Mesothelial cell of epicardium (in vitro differentiated cells): ENCODE results near the gene SEMA5A. TPM values are rescaled to one million over a fixed set of nuclear protein-coding genes. Genes with fewer than 3 reads are reported as not detected.

Source experiments
- DNase-seq, 2 experiments: peaks; one replicate each; pipeline ENCODE4 v3.0.0; 2021; ENCODE audit warnings: low spot score in 2 of 2; ENCODE audit not compliant: unreplicated experiment in 2 of 2
- H3K27ac Mint-ChIP-seq: 2 replicates; pipeline ENCODE4 v1.8.0; 2021; ENCODE audit warnings: mixed read lengths
- H3K27me3 Mint-ChIP-seq: 2 replicates; pipeline ENCODE4 v1.8.0; 2021; ENCODE audit warnings: low read depth, mixed read lengths
- H3K36me3 Mint-ChIP-seq: 2 replicates; pipeline ENCODE4 v1.8.0; 2021; ENCODE audit warnings: mixed read lengths
- H3K4me1 Mint-ChIP-seq: 2 replicates; pipeline ENCODE4 v1.8.0; 2021; ENCODE audit warnings: mixed read lengths
- H3K4me3 Mint-ChIP-seq: 2 replicates; pipeline ENCODE4 v1.8.0; 2021; ENCODE audit warnings: mild to moderate bottlenecking, moderate library complexity, mixed read lengths
- H3K9me3 Mint-ChIP-seq: 2 replicates; pipeline ENCODE4 v1.8.0; 2021; ENCODE audit warnings: mixed read lengths
- CTCF ChIP-seq: fragments of 200-600 bp; sonication (generic); IDR thresholded peaks from one replicate; pipeline ENCODE4 v1.5.0; 2021; ENCODE audit warnings: antibody characterized with exemption; ENCODE audit not compliant: unreplicated experiment
- total RNA-seq: library from RNA; stranded (reverse); gene quantifications from 3 replicates; pipeline ENCODE4 v1.2.1, GENCODE V29; 2021

SEMA5A gene
- total RNA-seq, 1 donor from 2014 or later: 26.7 TPM

- TF ChIP-seq CTCF: no peak
- DNase-seq: no peak
- Mint-ChIP-seq H3K36me3 (peaks cover 26% of the 10 kb centered on the region), H3K4me3 (no peak overlapping the region), H3K4me1 (no peaks in the 10 kb centered on the region), H3K9me3 (peaks cover 33% of the 10 kb centered on the region), H3K27ac (no peak overlapping the region), H3K27me3 (no peaks in the 10 kb centered on the region)
Measured at GRCh38 chr5:9218358-9218757, 327.5 kb downstream of the SEMA5A start.

GRCh38 chr5:9212605-9213004 is 333.3 kb downstream of the SEMA5A start:
- no peak for TF ChIP-seq CTCF
- Mint-ChIP-seq H3K4me1 (no peaks in the 10 kb centered on the region), H3K4me3 (no peak overlapping the region), H3K9me3 (peaks cover 27% of the 10 kb centered on the region), H3K27me3 (no peaks in the 10 kb centered on the region), H3K36me3 (peaks cover 17% of the 10 kb centered on the region), H3K27ac (no peak overlapping the region)
- DNase-seq: no peak

- Mint-ChIP-seq H3K9me3 (peaks cover 3% of the 10 kb centered on the region), H3K4me1 (no peaks in the 10 kb centered on the region), H3K36me3 (peaks cover 4% of the 10 kb centered on the region), H3K27me3 (no peaks in the 10 kb centered on the region), H3K4me3 (no peak overlapping the region), H3K27ac (no peak overlapping the region)
- DNase-seq: no peak
- TF ChIP-seq CTCF: no peak
Measured at GRCh38 chr5:9209846-9210492, 335.9 kb downstream of the SEMA5A start.

GRCh38 chr5:9207817-9208418 is 338.0 kb downstream of the SEMA5A start:
- Mint-ChIP-seq H3K36me3 (no peaks in the 10 kb centered on the region), H3K9me3 (no peaks in the 10 kb centered on the region), H3K27me3 (no peaks in the 10 kb centered on the region), H3K4me1 (no peaks in the 10 kb centered on the region), H3K27ac (no peak overlapping the region), H3K4me3 (no peak overlapping the region)
- TF ChIP-seq CTCF: peak; percentile 72
- no peak for DNase-seq

GRCh38 chr5:9202636-9203035 is 343.2 kb downstream of the SEMA5A start:
- H3K36me3 Mint-ChIP-seq: no peaks in the 10 kb centered on the region
- H3K27ac Mint-ChIP-seq: no peak overlapping the region
- DNase-seq: no peak
- no peak for TF ChIP-seq CTCF
- H3K27me3 Mint-ChIP-seq: no peaks in the 10 kb centered on the region
- H3K4me3 Mint-ChIP-seq: no peak overlapping the region
- H3K4me1 Mint-ChIP-seq: no peaks in the 10 kb centered on the region
- H3K9me3 Mint-ChIP-seq: peaks cover 4% of the 10 kb centered on the region
